Neural cell (in vitro differentiated cells): Measurements from ENCODE around the gene KCNJ10.

Source experiments
- CTCF ChIP-seq: fragments of 450-650 bp; IDR thresholded peaks from 2 replicates; pipeline ENCODE4 v1.5.1; 2014; ENCODE audit warnings: antibody characterized with exemption, mild to moderate bottlenecking, moderate library complexity; ENCODE audit not compliant: poor library complexity, severe bottlenecking
- EP300 ChIP-seq: fragments of 450-650 bp; conservative IDR thresholded peaks from 2 replicates; pipeline ENCODE4 v1.6.1; 2014; ENCODE audit warnings: antibody characterized with exemption, mild to moderate bottlenecking, moderate library complexity; ENCODE audit not compliant: poor library complexity, severe bottlenecking
- MXI1 ChIP-seq: fragments of 450-650 bp; conservative IDR thresholded peaks from 2 replicates; pipeline ENCODE4 v1.6.1; 2014; ENCODE audit warnings: antibody characterized with exemption, mild to moderate bottlenecking; ENCODE audit not compliant: poor library complexity, severe bottlenecking
- RAD21 ChIP-seq: fragments of 450-650 bp; conservative IDR thresholded peaks from 2 replicates; pipeline ENCODE4 v1.6.1; 2014; ENCODE audit warnings: antibody characterized with exemption, mild to moderate bottlenecking, moderate library complexity
- TF ChIP-seq, protein P1 (sequence below): IDR thresholded peaks from 2 replicates; pipeline ENCODE4 v1.6.1; 2012; ENCODE audit warnings: borderline replicate concordance

DNA sequence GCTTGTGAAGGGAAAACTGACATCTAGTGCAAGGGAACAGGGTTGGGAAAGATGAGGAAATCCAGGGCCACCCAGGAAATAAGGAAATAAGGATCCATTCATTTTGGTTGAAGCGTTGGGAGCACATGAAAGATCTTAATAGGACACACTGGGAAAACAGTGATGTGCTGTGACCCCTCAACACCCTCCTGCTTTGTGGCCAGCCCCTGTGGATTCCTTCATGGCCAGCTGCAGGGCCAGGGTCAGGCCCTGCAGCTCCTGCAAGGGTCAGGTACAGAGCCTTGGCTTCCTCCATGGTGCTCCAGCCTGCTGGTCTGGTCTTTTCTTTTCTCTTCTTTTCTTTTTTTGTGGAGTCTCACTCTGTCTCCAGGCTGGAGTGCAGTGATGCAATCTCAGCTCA, 19.3 kb downstream of the KCNJ10 start:
- no peak for TF ChIP-seq CTCF
- TF ChIP-seq EP300, result no peak
- TF ChIP-seq RAD21, result no peak
- TF ChIP-seq, protein P1, sequence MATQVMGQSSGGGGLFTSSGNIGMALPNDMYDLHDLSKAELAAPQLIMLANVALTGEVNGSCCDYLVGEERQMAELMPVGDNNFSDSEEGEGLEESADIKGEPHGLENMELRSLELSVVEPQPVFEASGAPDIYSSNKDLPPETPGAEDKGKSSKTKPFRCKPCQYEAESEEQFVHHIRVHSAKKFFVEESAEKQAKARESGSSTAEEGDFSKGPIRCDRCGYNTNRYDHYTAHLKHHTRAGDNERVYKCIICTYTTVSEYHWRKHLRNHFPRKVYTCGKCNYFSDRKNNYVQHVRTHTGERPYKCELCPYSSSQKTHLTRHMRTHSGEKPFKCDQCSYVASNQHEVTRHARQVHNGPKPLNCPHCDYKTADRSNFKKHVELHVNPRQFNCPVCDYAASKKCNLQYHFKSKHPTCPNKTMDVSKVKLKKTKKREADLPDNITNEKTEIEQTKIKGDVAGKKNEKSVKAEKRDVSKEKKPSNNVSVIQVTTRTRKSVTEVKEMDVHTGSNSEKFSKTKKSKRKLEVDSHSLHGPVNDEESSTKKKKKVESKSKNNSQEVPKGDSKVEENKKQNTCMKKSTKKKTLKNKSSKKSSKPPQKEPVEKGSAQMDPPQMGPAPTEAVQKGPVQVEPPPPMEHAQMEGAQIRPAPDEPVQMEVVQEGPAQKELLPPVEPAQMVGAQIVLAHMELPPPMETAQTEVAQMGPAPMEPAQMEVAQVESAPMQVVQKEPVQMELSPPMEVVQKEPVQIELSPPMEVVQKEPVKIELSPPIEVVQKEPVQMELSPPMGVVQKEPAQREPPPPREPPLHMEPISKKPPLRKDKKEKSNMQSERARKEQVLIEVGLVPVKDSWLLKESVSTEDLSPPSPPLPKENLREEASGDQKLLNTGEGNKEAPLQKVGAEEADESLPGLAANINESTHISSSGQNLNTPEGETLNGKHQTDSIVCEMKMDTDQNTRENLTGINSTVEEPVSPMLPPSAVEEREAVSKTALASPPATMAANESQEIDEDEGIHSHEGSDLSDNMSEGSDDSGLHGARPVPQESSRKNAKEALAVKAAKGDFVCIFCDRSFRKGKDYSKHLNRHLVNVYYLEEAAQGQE, result no peak
- no peak for TF ChIP-seq MXI1
